H7 (cell line): ENCODE data around the gene PRKCA. TPM values are rescaled to one million over a fixed set of nuclear protein-coding genes. Genes with fewer than 3 reads are reported as not detected.
A peak's percentile ranks its signal among the peaks of the same experiment; 100 is the strongest.

Experiments
- DNase-seq: peaks from one replicate; pipeline ENCODE4 v3.0.0; 2012
- H3K27me3 ChIP-seq: 2 replicates; pipeline ENCODE4 v1.6.0; 2011; ENCODE audit warnings: mild to moderate bottlenecking, low read length; ENCODE audit not compliant: control insufficient read depth, insufficient read depth
- H3K36me3 ChIP-seq: replicated peaks from 2 replicates; pipeline ENCODE4 v1.5.1; 2011; ENCODE audit warnings: low read length; ENCODE audit not compliant: control insufficient read depth, insufficient read depth
- H3K4me3 ChIP-seq: 2 replicates; pipeline ENCODE4 v1.5.1; 2011; ENCODE audit warnings: low read depth, mild to moderate bottlenecking, control low read depth, low read length, moderate library complexity; ENCODE audit not compliant: insufficient read depth
- total RNA-seq: library from RNA; depleted of rRNA; stranded (reverse); fragments of >200 nt; shearing (Covaris generic); gene quantifications from 2 replicates; pipeline ENCODE4 v1.2.3, GENCODE V29; 2014

The PRKCA gene
- total RNA-seq, 1 experiment from 2014 or later, result 10.0 TPM

- H3K4me3 ChIP-seq, result no peak overlapping the region
- no peaks in the 10 kb centered on the region for H3K36me3 ChIP-seq
- no peaks in the 10 kb centered on the region for H3K27me3 ChIP-seq
- DNase-seq, result peak; percentile 19
These were observed 488.2 kb downstream of the PRKCA start for GRCh38 chr17:66790501-66791061.

GRCh38 chr17:66791347-66791746 lies 488.9 kb downstream of the PRKCA start:
- Histone ChIP-seq H3K4me3 (no peak overlapping the region), H3K27me3 (no peaks in the 10 kb centered on the region), H3K36me3 (no peaks in the 10 kb centered on the region)
- DNase-seq, result peak; percentile 12

- Histone ChIP-seq H3K36me3 (no peaks in the 10 kb centered on the region), H3K27me3 (no peaks in the 10 kb centered on the region), H3K4me3 (no peak overlapping the region)
- no peak for DNase-seq
These were observed 491.4 kb downstream of the PRKCA start for GRCh38 chr17:66793814-66794213.

DNA sequence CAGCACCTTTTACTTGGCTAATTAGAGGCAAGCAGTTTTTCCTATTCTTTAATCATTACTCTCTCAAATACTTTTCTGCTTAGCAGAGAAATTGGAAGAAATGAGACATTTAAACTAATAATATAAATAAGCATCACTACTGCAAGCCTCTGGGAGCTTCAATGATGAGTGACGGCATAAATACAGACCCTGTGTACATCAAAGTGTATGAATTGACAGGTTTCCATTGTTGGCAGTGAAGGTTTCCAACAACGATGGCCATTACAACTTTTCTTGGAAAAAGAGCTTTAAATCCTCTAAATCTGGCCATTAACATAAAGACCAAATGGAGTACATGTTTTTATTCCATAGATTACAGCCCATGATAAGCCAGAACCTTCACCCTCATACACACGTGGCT lies 493.1 kb downstream of the PRKCA start:
- H3K4me3 ChIP-seq, result no peak overlapping the region
- no peak for DNase-seq
- H3K36me3 ChIP-seq, result no peaks in the 10 kb centered on the region
- H3K27me3 ChIP-seq, result no peaks in the 10 kb centered on the region

- no peak overlapping the region for H3K4me3 ChIP-seq
- no peak for DNase-seq
- no peaks in the 10 kb centered on the region for H3K27me3 ChIP-seq
- H3K36me3 ChIP-seq, result no peaks in the 10 kb centered on the region
These were observed 497.6 kb downstream of the PRKCA start for GRCh38 chr17:66799849-66800537.

GRCh38 chr17:66803474-66803951 lies 501.1 kb downstream of the PRKCA start:
- no peaks in the 10 kb centered on the region for H3K36me3 ChIP-seq
- DNase-seq, result peak; percentile 85
- no peak overlapping the region for H3K4me3 ChIP-seq
- no peaks in the 10 kb centered on the region for H3K27me3 ChIP-seq

GRCh38 chr17:66805567-66805966 lies 503.2 kb downstream of the PRKCA start:
- Histone ChIP-seq H3K27me3 (no peaks in the 10 kb centered on the region), H3K36me3 (no peaks in the 10 kb centered on the region), H3K4me3 (no peak overlapping the region)
- DNase-seq, result no peak

DNA sequence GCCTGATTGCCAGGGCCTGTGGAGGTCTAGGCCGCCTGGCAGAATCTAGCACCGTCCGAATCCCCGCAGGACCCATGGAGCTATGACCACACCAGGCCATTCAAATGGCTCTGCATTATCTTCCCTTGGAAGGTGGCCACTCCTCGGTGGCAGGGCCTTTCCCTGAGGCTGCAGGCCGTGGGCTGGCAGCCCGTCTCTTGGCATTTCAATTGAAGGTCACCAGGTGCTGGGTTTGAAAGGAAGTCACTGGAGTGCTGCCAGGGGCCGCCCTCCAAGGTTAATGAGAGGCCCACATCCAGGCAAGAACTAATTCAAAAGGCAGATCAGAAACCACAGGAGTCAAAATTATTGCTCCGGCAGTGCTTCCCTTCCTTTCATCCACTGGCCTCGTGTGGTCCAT lies 504.8 kb downstream of the PRKCA start:
- DNase-seq, result no peak
- H3K36me3 ChIP-seq, result no peaks in the 10 kb centered on the region

GRCh38 chr17:66809408-66809807 lies 507.0 kb downstream of the PRKCA start:
- no peaks in the 10 kb centered on the region for H3K36me3 ChIP-seq
- H3K27me3 ChIP-seq, result no peaks in the 10 kb centered on the region
- H3K4me3 ChIP-seq, result no peak overlapping the region
- DNase-seq, result no peak

More for the DNA sequence above, 504.8 kb downstream of the PRKCA start:
- Histone ChIP-seq H3K27me3 (no peaks in the 10 kb centered on the region), H3K4me3 (no peak overlapping the region)

DNA sequence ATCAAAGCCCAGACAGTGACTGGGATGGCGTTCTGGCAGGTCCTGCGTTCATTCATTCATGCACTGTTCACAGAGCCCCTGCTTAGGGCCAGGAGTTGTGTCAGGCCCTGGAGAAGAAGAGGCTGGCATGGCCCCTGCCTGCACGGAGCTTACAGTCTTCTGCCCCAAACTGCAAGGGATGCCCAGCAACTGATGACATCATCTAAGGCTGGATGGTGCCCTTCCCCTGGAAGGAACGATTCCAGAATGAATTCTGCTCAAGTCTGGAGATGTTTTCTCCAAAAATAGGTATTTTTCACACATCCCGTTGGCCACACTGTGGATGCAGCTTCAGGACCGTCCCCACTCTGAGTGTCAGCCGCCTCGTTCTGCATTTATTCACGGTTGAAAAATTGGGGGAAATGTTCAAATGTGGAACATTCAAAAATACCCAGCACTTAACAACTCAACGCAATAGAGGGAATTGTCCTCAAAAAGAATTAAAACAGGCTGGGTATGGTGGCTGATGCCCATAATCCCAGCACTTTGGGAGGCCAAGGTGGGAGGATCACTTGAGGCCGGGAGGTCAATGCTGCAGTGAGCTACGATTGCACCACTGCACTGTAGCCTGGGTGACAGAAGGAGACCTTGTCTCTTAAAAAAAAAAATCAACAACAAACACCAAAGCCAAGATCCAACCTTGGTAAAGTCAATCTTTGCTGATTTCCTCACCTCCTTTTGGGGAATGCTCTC lies 508.7 kb downstream of the PRKCA start:
- H3K27me3 ChIP-seq, result no peaks in the 10 kb centered on the region
- no peak overlapping the region for H3K4me3 ChIP-seq
- no peaks in the 10 kb centered on the region for H3K36me3 ChIP-seq
- DNase-seq, result no peak

DNA sequence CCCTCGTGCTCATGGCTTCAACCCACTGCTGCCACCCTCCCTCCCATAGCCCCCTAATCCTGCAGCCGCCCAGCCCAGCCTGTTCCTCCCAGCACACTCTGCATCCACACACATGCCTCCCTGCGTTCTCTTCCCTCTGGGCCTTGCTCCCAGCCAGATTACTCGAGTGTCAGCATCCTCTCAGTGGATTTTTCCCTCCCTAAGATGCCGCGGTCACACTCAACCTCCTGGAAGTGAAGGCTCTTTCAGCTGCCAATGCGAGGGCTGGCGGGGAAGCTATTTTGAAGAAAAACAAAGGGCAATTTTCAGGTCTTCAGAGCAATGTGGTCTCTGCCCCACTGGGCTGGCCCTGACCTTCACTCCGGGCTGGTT lies 509.3 kb downstream of the PRKCA start:
- no peaks in the 10 kb centered on the region for H3K36me3 ChIP-seq
- DNase-seq, result no peak
- H3K27me3 ChIP-seq, result no peaks in the 10 kb centered on the region
- H3K4me3 ChIP-seq, result no peak overlapping the region

GRCh38 chr17:66812571-66812970 lies 510.2 kb downstream of the PRKCA start:
- Histone ChIP-seq H3K27me3 (no peaks in the 10 kb centered on the region), H3K36me3 (no peaks in the 10 kb centered on the region), H3K4me3 (no peak overlapping the region)
- no peak for DNase-seq

DNA sequence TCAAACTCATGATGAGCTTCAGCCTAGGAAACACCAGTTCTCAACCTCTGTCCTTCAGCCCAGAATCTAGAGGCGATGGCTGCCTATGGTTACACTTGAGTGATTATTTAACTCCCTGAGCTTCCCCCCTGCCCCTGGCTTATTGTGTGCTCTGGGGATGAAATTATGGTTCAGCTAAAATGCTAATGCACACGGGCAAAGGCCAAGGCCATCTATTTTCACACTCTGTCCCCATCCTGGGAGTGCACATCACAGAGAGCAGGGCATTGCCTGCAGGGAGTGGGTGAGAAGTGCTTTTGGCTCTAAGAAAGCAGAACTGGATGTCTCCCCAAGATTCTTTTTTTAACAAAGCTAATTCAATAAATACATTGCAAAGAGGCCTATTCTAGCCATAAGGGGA lies 510.9 kb downstream of the PRKCA start:
- Histone ChIP-seq H3K36me3 (no peaks in the 10 kb centered on the region), H3K4me3 (no peak overlapping the region), H3K27me3 (no peaks in the 10 kb centered on the region)
- DNase-seq, result no peak

DNA sequence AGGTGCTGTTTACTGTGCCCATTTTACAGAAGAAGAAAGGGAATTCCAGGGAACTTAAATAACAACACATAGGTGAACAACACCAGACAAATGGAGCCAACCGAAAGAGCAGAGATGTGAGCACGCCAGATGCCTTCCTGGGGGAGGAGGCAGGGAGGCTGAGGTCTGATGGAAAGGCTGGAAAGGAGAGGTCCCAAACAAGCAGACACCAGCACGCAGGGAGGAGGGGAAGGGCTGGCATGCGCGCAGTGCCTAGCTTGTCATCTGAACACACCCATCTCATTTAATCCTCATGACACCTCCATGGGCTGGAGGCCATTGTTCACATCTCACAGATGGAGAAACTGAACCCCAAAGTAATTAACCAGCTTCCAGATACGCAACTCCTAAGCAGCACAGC lies 511.6 kb downstream of the PRKCA start:
- H3K4me3 ChIP-seq, result no peak overlapping the region
- DNase-seq, result no peak
- H3K27me3 ChIP-seq, result no peaks in the 10 kb centered on the region
- no peaks in the 10 kb centered on the region for H3K36me3 ChIP-seq

DNA sequence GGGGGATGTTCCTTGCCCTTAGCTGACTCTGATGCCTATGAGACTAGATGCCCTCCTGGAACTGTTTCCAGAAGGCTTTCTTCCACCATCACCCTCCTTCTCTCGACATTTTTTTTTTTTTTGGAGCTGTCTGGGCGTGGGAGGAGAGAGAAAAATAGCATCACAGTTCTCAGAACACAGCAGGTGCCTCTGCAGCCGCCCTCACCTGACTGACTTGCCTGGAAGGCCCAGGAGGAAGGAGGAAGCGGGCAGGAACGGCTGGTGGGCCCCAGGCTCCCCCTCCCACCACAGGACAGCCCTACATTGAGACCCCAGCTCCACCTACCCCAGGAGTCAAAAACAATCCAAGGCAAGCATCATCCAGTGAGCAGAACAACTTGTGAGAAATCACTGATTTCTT lies 512.2 kb downstream of the PRKCA start:
- Histone ChIP-seq H3K36me3 (no peaks in the 10 kb centered on the region), H3K27me3 (no peaks in the 10 kb centered on the region), H3K4me3 (no peak overlapping the region)
- DNase-seq, result no peak
